Mucosa of descending colon (tissue), 3 donors: Measurements from ENCODE around the gene OR9Q2. TPM values are rescaled to one million over a fixed set of nuclear protein-coding genes. Genes with fewer than 3 reads are reported as not detected.

Source experiments
- ATAC-seq: fragments of 200-7000 bp; cut with Tn5 transposase; one replicate; pipeline ENCODE4 v1.9.1; 2020; ENCODE audit warnings: mild to moderate bottlenecking, moderate library complexity
- DNase-seq, 3 donors: peaks; one replicate each; pipeline ENCODE4 v3.0.0-alpha.2; 2020
- H3K36me3 ChIP-seq: fragments of 200-600 bp; one replicate; pipeline ENCODE4 v1.8.0; 2021; ENCODE audit warnings: low read depth, mild to moderate bottlenecking
- H3K4me1 ChIP-seq: fragments of 200-600 bp; one replicate; pipeline ENCODE4 v1.8.0; 2021; ENCODE audit warnings: low read depth, mild to moderate bottlenecking
- H3K4me3 ChIP-seq: fragments of 200-600 bp; one replicate; pipeline ENCODE4 v1.8.0; 2021; ENCODE audit warnings: mild to moderate bottlenecking
- H3K9me3 ChIP-seq: fragments of 200-600 bp; one replicate; pipeline ENCODE4 v1.8.0; 2021; ENCODE audit warnings: mild to moderate bottlenecking
- intact Hi-C, 2 donors: fragments of 100-400 bp; cut with DNase I in 1 of 2; cut with micrococcal nuclease in 1 of 2; formaldehyde crosslinking; loops; one replicate each; pipeline versions ENCODE4 v1.11.0 to v1.11.1; 2022; cut with DNase I, micrococcal nuclease
- total RNA-seq, 3 donors: library from RNA; stranded (reverse); fragmentation: NEBNext Ultra II Directional in 2 of 3; extraction: Animal tissue kit (Norgen Biotek cat#: 25700) in 2 of 3; gene quantifications; one replicate each; pipeline versions ENCODE4 v1.2.1 to v1.2.4, GENCODE V29; 2021 to 2023
- TF ChIP-seq, protein P1 (sequence below): fragments of 200-600 bp; IDR thresholded peaks from one replicate; pipeline ENCODE4 v1.8.0; 2022; ENCODE audit warnings: antibody characterized with exemption, mild to moderate bottlenecking
- donor health status: DM: no; HTN: no; CAD: no; lungs with moderate emphysema.
- donor health status: DM: no; HTN: no; CAD: no.
- donor health status: DM: no; HTN: yes; CAD: no.

The OR9Q2 gene
- total RNA-seq, 3 donors from 2014 or later, result not detected

DNA sequence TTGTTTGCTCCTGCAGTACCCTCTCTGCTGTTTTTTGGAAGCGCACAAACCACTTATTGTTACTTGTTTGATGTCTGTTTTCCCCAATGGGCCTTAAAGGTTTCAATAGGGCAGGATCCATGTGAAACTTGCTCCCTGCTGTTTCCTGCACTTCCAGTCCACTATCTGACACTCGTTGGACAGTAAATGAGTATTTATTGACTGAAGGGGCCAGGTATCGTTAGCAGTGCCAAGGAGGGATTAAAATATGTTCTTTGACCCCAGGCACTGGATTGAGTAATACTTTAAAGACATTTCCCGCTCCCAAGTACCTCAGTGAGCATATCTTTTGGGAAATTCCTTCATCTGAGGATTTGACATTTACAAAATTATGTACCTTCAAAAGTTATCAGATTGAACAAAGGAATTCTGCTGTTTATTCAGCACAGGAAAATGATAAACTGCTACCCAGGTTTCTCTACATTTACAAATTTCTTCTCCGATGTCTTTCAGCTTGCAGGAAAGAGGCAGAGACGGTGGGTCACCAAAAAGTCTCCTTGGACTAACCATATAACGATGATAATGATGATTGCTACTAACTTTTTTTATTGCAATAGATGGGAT lies 23.3 kb upstream of the OR9Q2 start:
- H3K9me3 ChIP-seq, result no peaks in the 10 kb centered on the region
- intact Hi-C loops, result no loop called here
- peaks cover 3% of the 10 kb centered on the region for H3K4me1 ChIP-seq
- TF ChIP-seq, protein P1, sequence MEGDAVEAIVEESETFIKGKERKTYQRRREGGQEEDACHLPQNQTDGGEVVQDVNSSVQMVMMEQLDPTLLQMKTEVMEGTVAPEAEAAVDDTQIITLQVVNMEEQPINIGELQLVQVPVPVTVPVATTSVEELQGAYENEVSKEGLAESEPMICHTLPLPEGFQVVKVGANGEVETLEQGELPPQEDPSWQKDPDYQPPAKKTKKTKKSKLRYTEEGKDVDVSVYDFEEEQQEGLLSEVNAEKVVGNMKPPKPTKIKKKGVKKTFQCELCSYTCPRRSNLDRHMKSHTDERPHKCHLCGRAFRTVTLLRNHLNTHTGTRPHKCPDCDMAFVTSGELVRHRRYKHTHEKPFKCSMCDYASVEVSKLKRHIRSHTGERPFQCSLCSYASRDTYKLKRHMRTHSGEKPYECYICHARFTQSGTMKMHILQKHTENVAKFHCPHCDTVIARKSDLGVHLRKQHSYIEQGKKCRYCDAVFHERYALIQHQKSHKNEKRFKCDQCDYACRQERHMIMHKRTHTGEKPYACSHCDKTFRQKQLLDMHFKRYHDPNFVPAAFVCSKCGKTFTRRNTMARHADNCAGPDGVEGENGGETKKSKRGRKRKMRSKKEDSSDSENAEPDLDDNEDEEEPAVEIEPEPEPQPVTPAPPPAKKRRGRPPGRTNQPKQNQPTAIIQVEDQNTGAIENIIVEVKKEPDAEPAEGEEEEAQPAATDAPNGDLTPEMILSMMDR, result no peak
- no peak overlapping the region for H3K4me3 ChIP-seq
- no peaks in the 10 kb centered on the region for H3K36me3 ChIP-seq
- ATAC-seq (peak; percentile 87), DNase-seq (peak in 1 of 3 donors; percentile 15)

DNA sequence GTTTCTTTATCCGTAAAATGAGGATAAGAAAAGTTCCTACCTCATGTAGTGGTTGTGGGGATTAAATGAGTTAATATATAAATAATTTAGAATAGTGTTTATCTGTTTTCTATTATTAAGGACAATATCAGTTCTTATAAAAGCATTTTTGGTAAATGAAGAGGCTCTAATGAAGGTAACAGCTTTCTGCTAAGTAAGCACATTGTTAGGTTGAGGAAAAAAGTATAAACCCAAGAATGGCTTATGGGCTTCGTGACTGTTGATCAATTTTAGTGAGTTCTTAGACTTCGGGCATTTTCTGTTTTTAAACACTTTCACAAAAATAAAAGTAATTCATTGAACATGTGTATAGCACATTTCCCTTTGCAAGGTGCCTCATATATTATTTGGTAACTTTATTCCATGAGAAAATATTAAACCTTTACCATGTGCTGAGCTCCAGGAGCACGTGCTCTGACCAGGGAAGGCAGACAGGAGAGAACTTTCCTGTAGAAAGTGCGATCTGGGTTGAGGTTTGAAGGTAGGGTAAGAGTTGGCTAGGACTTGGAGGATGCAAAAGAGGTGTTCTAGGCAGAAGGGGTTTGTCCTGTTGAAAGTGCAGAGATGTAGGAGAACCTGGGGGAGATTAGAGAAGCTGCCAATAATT lies 11.3 kb upstream of the OR9Q2 start:
- intact Hi-C loops, result no loop called here
- no peak for DNase-seq
- TF ChIP-seq, protein P1, result no peak
- Histone ChIP-seq H3K4me1 (no peaks in the 10 kb centered on the region), H3K36me3 (no peaks in the 10 kb centered on the region), H3K4me3 (no peak overlapping the region), H3K9me3 (no peaks in the 10 kb centered on the region)
- no peak for ATAC-seq

DNA sequence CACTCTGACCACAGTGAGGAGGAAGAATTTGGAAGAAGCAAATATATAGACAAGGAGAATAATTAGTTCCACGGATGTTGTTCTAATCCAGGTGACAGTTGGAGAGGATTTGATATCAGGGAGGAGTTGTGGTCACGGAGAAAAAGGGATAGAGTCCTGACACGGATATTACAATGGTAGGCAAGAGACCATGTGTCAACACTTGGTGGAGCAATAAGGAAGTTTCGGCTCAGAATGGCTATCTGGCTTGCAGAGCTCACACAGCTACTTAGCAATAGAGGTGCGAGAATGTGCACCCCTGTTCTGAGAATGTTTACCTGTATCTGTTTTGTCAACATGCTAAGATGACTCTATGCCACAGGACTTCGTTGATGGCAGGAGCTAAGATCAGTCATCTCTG lies 10.4 kb upstream of the OR9Q2 start:
- Histone ChIP-seq H3K9me3 (no peaks in the 10 kb centered on the region), H3K36me3 (no peaks in the 10 kb centered on the region), H3K4me1 (no peaks in the 10 kb centered on the region), H3K4me3 (no peak overlapping the region)
- TF ChIP-seq, protein P1, result no peak
- DNase-seq (peak in 1 of 3 donors; percentile 18), ATAC-seq (peak; percentile 86)
- intact Hi-C loops, result no loop called here

DNA sequence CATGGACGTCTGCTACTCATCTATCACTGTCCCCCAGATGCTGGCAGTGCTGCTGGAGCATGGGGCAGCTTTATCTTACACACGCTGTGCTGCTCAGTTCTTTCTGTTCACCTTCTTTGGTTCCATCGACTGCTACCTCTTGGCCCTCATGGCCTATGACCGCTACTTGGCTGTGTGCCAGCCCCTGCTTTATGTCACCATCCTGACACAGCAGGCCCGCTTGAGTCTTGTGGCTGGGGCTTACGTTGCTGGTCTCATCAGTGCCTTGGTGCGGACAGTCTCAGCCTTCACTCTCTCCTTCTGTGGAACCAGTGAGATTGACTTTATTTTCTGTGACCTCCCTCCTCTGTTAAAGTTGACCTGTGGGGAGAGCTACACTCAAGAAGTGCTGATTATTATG lies 9.2 kb upstream of the OR9Q2 start:
- no peak overlapping the region for H3K4me3 ChIP-seq
- no peak for ATAC-seq
- no peaks in the 10 kb centered on the region for H3K36me3 ChIP-seq
- no peaks in the 10 kb centered on the region for H3K9me3 ChIP-seq
- peak in 1 of 3 donors; percentile 48 for DNase-seq
- intact Hi-C loops, result no loop called here
- no peaks in the 10 kb centered on the region for H3K4me1 ChIP-seq
- TF ChIP-seq, protein P1, result no peak

DNA sequence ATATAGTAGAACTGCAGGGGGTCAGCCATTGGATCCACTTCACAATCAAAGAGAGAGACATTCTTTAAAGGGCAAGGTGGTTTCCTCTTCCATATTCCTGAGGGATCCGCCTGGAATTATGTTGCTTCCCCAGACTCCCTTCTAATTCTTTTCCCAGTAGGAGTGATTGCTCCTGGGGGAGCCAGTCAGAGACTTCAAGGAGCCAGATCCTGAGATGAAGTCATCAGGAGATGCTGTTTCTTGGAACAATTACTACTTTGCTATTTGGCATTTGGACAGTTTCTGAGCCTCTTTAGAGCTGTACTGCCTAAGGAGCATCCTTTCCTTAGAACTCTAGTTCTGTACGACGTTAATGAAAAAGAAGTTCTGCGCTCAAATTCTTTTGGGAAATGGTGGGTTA lies 1.9 kb upstream of the OR9Q2 start:
- no peaks in the 10 kb centered on the region for H3K4me1 ChIP-seq
- no peaks in the 10 kb centered on the region for H3K36me3 ChIP-seq
- no peaks in the 10 kb centered on the region for H3K9me3 ChIP-seq
- no peak for DNase-seq
- no peak for ATAC-seq
- intact Hi-C loops, result no loop called here
- TF ChIP-seq, protein P1, result no peak
- no peak overlapping the region for H3K4me3 ChIP-seq
